Nephron (organoid): ENCODE measurements around the gene ACOXL.
A peak's percentile ranks its signal among the peaks of the same experiment; 100 is the strongest.
"Not testable (repeated sequence)": the region's sequence is repeated elsewhere in the genome, so short reads cannot be mapped to it uniquely, and the experiment has no call there.

ENCODE experiments used
- H3K27ac Mint-ChIP-seq, 3 experiments: 2 replicates each; pipeline ENCODE4 v1.8.0; 2020; ENCODE audit warnings: mixed read lengths in 3 of 3, mild to moderate bottlenecking in 2 of 3, moderate library complexity in 1 of 3
- H3K27me3 Mint-ChIP-seq: 2 replicates; pipeline ENCODE4 v1.8.0; 2021; ENCODE audit warnings: low read depth, mild to moderate bottlenecking, moderate library complexity, mixed read lengths
- H3K36me3 Mint-ChIP-seq: 2 replicates; pipeline ENCODE4 v1.8.0; 2020; ENCODE audit warnings: low read depth, mixed read lengths
- H3K4me1 Mint-ChIP-seq: 2 replicates; pipeline ENCODE4 v1.8.0; 2020; ENCODE audit warnings: mixed read lengths
- H3K4me3 Mint-ChIP-seq, 3 experiments: 2 replicates each; pipeline ENCODE4 v1.8.0; 2020; ENCODE audit warnings: mild to moderate bottlenecking in 3 of 3, mixed read lengths in 3 of 3, moderate library complexity in 2 of 3
- H3K9me3 Mint-ChIP-seq: 2 replicates; pipeline ENCODE4 v1.8.0; 2020; ENCODE audit warnings: mixed read lengths
- TF ChIP-seq, protein P1 (sequence below), 3 experiments: fragments of 200-600 bp; sonication (generic); IDR thresholded peaks; one replicate each; pipeline ENCODE4 v1.5.0; 2021; ENCODE audit warnings: antibody characterized with exemption in 3 of 3; ENCODE audit not compliant: unreplicated experiment in 3 of 3

ACOXL gene

DNA sequence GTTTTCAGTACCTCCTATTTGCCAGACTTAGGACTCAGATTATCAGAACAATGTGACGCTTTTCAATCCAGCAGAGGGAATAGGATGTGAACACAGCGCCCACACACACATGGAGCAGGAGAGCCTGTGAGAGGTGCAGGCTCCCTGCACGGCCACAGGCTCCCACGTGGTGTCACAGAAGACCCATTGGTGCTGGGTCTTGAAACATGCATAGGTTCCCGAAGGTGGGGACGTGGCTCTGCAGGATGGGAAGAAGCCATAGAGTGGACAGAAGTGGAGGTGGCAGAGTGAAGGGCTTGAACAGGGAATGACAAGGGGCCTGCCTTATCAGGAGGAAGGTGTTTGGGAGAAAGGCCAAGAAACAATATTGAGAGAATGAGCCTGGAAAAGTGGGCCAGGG, 309.9 kb downstream of the ACOXL start:
- H3K4me1 Mint-ChIP-seq = peaks cover 37% of the 10 kb centered on the region
- no peak overlapping the region for H3K27ac Mint-ChIP-seq
- TF ChIP-seq, protein P1, sequence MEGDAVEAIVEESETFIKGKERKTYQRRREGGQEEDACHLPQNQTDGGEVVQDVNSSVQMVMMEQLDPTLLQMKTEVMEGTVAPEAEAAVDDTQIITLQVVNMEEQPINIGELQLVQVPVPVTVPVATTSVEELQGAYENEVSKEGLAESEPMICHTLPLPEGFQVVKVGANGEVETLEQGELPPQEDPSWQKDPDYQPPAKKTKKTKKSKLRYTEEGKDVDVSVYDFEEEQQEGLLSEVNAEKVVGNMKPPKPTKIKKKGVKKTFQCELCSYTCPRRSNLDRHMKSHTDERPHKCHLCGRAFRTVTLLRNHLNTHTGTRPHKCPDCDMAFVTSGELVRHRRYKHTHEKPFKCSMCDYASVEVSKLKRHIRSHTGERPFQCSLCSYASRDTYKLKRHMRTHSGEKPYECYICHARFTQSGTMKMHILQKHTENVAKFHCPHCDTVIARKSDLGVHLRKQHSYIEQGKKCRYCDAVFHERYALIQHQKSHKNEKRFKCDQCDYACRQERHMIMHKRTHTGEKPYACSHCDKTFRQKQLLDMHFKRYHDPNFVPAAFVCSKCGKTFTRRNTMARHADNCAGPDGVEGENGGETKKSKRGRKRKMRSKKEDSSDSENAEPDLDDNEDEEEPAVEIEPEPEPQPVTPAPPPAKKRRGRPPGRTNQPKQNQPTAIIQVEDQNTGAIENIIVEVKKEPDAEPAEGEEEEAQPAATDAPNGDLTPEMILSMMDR (IDR thresholded peaks at IDR 0.05; ENCODE audit: unreplicated experiment in 3 of 3) = no peak
- peaks cover 12% of the 10 kb centered on the region for H3K27me3 Mint-ChIP-seq
- no peaks in the 10 kb centered on the region for H3K36me3 Mint-ChIP-seq
- no peak overlapping the region for H3K4me3 Mint-ChIP-seq
- H3K9me3 Mint-ChIP-seq = no peaks in the 10 kb centered on the region

DNA sequence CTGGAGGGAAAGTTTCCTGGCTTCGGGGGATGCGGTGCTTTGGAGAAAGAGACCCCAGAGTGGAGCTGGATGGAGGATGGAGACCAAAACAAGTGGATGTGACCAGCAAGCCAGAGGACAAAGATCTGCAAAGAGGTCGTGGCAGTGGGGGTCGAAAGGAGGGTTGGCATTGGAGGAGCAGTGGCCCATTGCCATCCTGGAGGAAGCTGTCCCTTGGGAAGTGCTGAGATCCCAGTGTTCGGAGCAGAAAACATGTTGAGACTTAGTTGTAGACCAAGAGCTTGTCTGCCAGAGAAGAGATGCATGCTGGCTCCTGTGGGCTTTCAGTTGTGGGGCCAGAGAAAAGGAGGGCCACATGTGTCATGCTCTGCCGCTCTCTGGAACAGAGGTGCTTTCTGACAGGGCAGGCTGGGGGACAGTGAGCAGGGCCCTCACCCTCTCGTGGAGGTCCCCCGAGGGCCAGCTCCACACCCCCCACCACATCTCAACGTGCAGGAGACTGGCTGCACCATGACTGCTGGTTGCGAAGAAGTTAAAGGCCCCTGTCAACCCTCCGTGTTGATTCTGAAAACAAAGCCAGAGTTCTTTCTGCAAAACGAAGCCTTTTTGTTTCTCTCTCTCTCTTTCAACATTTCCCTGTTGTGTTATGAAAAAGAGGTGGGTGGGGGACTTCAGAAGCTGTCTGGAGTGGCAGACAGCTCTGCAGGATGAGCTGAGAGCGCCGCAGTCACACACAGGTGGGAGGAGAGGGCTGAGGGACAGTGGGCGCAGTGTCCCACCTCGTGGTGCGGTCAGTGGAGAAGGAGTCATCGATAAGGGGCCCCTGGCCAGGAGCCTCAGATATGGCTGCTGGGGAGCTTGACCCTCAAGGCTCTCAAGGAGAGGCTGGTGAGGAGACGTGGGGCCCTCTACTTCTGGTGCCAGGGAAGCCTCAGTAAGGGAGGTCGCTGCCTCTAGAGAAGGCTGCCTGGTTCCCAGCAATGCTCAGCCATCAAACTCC, 310.7 kb downstream of the ACOXL start:
- Mint-ChIP-seq H3K9me3 (peaks cover 1% of the 10 kb centered on the region), H3K27me3 (peaks cover 13% of the 10 kb centered on the region), H3K4me3 (no peak overlapping the region), H3K4me1 (peaks cover 35% of the 10 kb centered on the region), H3K36me3 (no peaks in the 10 kb centered on the region), H3K27ac (peak overlapping the region in 1 of 3 experiments; percentile 15)
- TF ChIP-seq, protein P1 (IDR thresholded peaks at IDR 0.05; ENCODE audit: unreplicated experiment in 3 of 3) = no peak

DNA sequence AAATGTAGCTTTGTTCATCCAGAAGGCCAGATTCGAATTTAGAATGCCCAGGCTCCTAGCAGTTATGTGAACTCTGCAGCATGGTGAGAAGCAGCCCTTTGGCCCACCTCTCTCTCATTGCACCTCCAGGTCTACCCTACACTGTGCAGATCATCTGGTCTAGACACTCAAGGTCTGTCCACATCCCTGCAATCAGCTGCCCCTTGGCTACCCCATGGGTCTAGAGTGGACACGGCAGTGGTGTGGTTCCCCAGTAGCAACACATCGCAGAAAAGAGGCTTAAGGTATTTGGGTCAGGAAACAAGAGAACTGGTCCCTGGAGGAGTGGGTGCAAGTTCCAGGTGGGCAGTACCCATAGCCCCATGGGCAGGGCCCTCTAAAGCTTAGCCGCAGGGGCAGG, 311.7 kb downstream of the ACOXL start:
- TF ChIP-seq, protein P1 (IDR thresholded peaks at IDR 0.05; ENCODE audit: unreplicated experiment in 3 of 3) = no peak
- Mint-ChIP-seq H3K27me3 (peaks cover 20% of the 10 kb centered on the region), H3K36me3 (no peaks in the 10 kb centered on the region), H3K4me1 (peaks cover 28% of the 10 kb centered on the region), H3K9me3 (peaks cover 2% of the 10 kb centered on the region), H3K4me3 (no peak overlapping the region), H3K27ac (no peak overlapping the region)

DNA sequence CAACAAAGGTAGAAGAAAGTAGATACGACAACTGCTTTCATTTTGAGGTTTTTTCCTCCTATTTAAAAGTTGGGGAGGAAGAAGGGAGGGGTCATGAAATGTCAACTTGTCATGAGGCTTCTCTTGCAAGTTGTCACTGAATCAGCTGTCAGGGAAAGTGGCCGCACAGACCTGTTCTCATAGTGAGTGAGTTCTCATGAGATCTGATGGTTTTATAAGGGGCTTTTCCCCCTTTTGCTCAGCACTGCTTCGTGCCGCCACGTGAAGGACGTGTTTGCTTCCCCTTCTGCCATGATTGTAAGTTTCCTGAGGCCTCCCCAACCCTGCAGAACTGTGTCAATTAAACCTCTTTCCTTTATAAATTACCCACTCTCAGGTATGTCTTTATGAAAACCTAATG, 312.9 kb downstream of the ACOXL start:
- H3K4me1 Mint-ChIP-seq = peaks cover 25% of the 10 kb centered on the region
- not testable (repeated sequence) for H3K9me3 Mint-ChIP-seq, H3K27ac Mint-ChIP-seq, H3K36me3 Mint-ChIP-seq, H3K4me3 Mint-ChIP-seq
- H3K27me3 Mint-ChIP-seq = peaks cover 22% of the 10 kb centered on the region

DNA sequence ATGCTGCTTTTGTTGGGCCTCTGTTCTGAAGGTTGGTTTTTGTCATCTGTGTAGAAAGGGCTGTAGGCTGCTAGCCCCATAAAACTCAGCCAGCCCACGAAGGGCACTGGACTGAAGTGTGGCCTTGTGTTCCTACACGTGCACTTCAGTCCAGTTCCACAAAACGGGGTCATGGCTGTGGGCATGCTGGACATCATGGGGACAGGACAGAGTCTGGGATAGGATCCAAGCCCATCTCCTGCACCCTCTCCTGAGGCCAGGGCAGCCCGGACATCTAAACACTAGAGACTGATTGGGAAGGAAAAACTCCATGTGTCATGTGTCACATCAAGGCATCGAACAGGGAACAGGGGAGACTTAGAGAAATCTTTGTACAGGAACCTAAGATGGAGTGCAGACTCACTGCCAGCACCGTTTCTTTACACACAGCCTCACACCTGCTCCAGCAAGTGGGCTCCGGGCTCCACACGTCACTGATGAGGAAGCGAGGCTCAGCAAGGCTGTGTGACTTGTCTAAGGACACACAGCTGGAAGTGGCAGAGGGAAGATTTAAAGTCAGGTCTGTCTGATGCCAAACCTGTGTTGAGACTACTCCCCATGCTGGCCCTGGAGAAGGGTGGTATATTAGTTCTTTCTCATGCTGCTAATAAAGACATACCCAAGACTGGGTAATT, 313.5 kb downstream of the ACOXL start:
- Mint-ChIP-seq H3K9me3 (peaks cover 2% of the 10 kb centered on the region), H3K36me3 (no peaks in the 10 kb centered on the region), H3K4me1 (peaks cover 20% of the 10 kb centered on the region), H3K4me3 (no peak overlapping the region), H3K27me3 (peaks cover 22% of the 10 kb centered on the region), H3K27ac (no peak overlapping the region)
- TF ChIP-seq, protein P1 (IDR thresholded peaks at IDR 0.05; ENCODE audit: unreplicated experiment in 3 of 3) = no peak

DNA sequence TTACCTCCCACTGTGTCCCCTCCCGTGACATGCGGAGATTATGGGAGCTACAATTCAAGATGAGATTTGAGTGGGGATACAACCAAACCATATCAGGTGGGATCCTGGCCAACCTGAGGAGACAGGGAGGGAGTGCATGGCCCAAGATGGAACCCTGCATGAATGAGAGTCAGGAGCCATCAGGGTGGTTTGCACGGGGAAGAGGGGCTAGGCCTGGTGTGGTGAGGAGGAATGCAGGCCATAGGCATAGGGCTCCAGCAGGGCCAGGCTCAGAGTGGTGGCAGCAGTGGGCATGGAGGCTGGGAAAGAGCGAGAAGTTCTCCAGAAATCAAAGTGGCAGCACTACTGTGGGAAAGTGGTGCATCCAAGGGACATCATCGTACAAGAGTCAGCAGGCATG, 314.3 kb downstream of the ACOXL start:
- TF ChIP-seq, protein P1 (IDR thresholded peaks at IDR 0.05; ENCODE audit: unreplicated experiment in 3 of 3) = no peak
- H3K4me3 Mint-ChIP-seq = no peak overlapping the region
- H3K27ac Mint-ChIP-seq = no peak overlapping the region
- peaks cover 2% of the 10 kb centered on the region for H3K9me3 Mint-ChIP-seq
- H3K36me3 Mint-ChIP-seq = no peaks in the 10 kb centered on the region
- H3K27me3 Mint-ChIP-seq = peaks cover 20% of the 10 kb centered on the region
- H3K4me1 Mint-ChIP-seq = peaks cover 20% of the 10 kb centered on the region
